UCSD-AML1 (cell line): ENCODE measurements around the gene IDI1.
"Not testable (repeated sequence)": the region's sequence is repeated elsewhere in the genome, so short reads cannot be mapped to it uniquely, and the experiment has no call there.

Experiments used
- DNase-seq: peaks from one replicate; lab custom pipeline; 2025; ENCODE audit not compliant: unreplicated experiment; lab: John Stamatoyannopoulos, UW

The IDI1 gene

GRCh38 chr10:1064964-1065247 is 16.0 kb upstream of the IDI1 start:
- no peak for DNase-seq

GRCh38 chr10:1063232-1063865 is 14.4 kb upstream of the IDI1 start:
- DNase-seq: no peak

- DNase-seq: no peak
These were observed 13.2 kb upstream of the IDI1 start for GRCh38 chr10:1061930-1062774.

GRCh38 chr10:1059902-1060301 is 11.0 kb upstream of the IDI1 start:
- no peak for DNase-seq

- DNase-seq: no peak
These were observed 9.1 kb upstream of the IDI1 start for GRCh38 chr10:1058017-1058416.

GRCh38 chr10:1057106-1057657 is 8.3 kb upstream of the IDI1 start:
- DNase-seq: peak; percentile 51

- peak; percentile 88 for DNase-seq
These were observed 7.6 kb upstream of the IDI1 start, which contains the start of gene WDR37 for GRCh38 chr10:1056326-1057105. Gene WDR37 (plus strand): TSS chr10:1056385. CDS start chr10:1072156, 15,771 bp downstream.

GRCh38 chr10:1054684-1055083 is 5.8 kb upstream of the IDI1 start:
- DNase-seq: no peak

- no peak for DNase-seq
These were observed 1.6 kb upstream of the IDI1 start for GRCh38 chr10:1050554-1050953.

- no peak for DNase-seq
These were observed 1.2 kb upstream of the IDI1 start for GRCh38 chr10:1050145-1050544.

- DNase-seq: no peak
These were observed 573 bp upstream of the IDI1 start for GRCh38 chr10:1049425-1049958.

- no peak for DNase-seq
These were observed 579 bp downstream of the IDI1 start for GRCh38 chr10:1048349-1048731.

GRCh38 chr10:1047937-1048336 is 982 bp downstream of the IDI1 start:
- no peak for DNase-seq

- no peak for DNase-seq
These were observed 3.5 kb downstream of the IDI1 start for GRCh38 chr10:1045415-1045814.

GRCh38 chr10:1044964-1045363 is 4.0 kb downstream of the IDI1 start:
- DNase-seq: no peak

GRCh38 chr10:1044146-1044545 is 4.8 kb downstream of the IDI1 start:
- DNase-seq: no peak

- DNase-seq: peak; percentile 74
These were observed 5.4 kb downstream of the IDI1 start for GRCh38 chr10:1043532-1043995.

GRCh38 chr10:1041514-1041913 is 7.4 kb downstream of the IDI1 start:
- DNase-seq: no peak

GRCh38 chr10:1040133-1040532 is 8.8 kb downstream of the IDI1 start:
- no peak for DNase-seq

GRCh38 chr10:1038769-1039168 is 10.2 kb downstream of the IDI1 start:
- DNase-seq: not testable (repeated sequence)

GRCh38 chr10:1037098-1037497 is 11.8 kb downstream of the IDI1 start:
- no peak for DNase-seq
